ENCODE data around the gene CLEC10A.

DNA sequence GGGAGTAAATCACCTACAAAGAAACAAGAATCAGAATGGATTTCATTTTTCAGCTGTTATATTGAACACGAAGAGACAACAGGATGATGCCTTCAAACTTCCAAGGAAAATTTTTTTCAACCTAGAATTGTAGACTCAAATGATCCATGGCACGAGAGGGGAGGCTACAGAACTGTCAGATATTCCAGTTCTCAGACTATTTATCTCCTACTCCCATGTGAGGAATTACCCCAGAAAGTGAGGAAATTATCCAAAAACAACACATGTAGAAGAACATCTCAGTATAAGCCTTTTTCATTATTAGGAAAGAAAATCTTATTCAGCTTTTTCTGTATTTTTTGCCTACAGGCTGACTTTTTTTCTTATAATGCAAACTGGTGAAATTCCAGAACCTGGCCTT lies 40.1 kb upstream of the CLEC10A start:
- no peak for TF ChIP-seq POLR2A (IDR thresholded peaks at IDR 0.05)
- TF ChIP-seq, protein P1, sequence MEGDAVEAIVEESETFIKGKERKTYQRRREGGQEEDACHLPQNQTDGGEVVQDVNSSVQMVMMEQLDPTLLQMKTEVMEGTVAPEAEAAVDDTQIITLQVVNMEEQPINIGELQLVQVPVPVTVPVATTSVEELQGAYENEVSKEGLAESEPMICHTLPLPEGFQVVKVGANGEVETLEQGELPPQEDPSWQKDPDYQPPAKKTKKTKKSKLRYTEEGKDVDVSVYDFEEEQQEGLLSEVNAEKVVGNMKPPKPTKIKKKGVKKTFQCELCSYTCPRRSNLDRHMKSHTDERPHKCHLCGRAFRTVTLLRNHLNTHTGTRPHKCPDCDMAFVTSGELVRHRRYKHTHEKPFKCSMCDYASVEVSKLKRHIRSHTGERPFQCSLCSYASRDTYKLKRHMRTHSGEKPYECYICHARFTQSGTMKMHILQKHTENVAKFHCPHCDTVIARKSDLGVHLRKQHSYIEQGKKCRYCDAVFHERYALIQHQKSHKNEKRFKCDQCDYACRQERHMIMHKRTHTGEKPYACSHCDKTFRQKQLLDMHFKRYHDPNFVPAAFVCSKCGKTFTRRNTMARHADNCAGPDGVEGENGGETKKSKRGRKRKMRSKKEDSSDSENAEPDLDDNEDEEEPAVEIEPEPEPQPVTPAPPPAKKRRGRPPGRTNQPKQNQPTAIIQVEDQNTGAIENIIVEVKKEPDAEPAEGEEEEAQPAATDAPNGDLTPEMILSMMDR (IDR thresholded peaks at IDR 0.05), result no peak

All from transverse colon (tissue), 3 donors.